ENCODE data around the gene MAP3K9.

Gene MAP3K9

DNA sequence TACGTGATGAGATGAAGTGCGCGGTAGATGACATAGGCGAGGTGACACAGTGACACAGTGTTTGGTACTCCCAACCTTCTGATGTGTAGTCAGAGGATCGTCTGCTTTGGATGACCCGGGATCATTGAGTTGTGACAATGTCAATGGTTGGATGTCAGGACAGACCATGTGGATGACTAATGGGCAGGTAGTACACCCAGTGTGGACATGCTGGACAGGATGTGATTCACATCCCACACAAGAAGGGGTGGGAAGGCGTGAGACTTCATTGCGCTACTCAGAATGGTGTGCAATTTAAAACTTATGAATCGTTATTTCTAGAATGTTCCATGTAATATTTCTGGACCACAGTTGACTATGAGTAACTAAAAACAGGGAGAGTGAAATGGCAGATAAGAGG lies 23.8 kb downstream of the MAP3K9 start:
- DNase-seq (ENCODE audit: low spot score) = no peak

DNA sequence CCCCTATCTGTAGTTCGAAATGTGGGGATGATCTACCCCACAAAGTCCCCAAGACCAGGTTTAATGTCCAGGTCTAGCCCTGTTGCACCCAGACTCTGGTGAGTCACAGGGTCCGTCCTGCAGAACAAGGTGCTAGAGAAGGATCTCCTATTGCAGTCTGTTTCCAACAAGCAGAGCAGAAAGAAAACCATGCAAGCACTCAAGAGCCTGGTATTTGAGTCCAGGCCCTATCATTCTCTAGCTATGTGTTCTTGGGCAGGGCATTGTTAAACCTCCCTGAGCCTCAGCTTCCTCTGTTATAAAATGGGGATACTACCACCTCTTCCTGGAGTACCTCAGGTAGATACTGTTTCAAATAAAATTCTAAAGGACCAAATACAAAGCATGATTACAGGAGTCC lies 24.4 kb downstream of the MAP3K9 start:
- no peak for DNase-seq (ENCODE audit: low spot score)

DNA sequence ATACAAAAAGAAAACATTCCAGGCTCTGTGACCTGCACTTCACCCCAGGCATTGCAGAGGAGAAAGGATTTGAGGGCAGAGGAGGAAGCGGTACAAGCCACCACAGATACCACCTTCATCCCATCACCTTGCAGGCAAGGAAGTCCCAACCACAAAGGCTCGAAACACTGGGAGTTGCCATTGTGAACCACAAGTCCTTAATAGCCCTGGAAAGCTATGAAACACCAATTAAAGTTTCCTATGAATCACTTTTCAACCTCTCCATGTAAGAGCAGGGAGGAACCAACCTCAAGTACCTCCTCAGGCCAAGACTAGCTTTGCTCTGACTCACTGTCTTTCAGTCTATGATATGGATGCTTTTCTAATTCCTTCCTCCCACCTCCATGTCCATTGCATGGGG lies 27.0 kb downstream of the MAP3K9 start:
- DNase-seq (ENCODE audit: low spot score) = no peak

DNA sequence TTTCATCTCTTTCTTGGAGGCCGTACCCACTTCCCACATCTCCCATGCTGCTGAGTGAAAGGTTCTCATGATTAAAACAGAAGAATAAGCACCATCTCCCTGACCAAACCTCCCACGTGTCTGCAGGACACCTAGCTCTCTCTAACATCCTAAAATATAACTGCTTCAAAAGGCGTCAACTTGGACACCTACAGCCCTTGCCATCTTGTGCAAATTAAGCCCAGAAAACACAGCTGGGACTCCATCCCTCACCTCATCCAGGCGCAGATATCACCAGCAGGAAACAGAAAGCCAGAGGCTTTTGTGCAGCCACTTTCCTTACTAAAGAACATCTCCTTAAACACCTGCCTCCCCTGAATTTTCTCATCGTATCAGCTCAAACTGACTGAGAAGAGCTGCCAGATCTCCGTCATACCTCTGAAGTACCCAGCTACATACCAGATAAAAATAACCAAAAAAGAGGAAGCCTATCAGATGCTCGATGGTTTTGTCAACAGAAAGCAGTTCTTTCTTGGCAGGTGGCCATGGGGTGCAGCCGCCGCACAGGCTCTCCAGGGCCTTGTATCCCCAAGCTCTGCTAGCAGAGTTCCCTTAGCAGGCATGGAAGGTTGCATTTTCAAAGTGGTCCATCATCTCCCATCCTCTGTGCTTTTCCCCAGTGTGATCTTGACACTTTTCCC lies 28.8 kb downstream of the MAP3K9 start:
- peak; percentile 74 for DNase-seq (ENCODE audit: low spot score)

DNA sequence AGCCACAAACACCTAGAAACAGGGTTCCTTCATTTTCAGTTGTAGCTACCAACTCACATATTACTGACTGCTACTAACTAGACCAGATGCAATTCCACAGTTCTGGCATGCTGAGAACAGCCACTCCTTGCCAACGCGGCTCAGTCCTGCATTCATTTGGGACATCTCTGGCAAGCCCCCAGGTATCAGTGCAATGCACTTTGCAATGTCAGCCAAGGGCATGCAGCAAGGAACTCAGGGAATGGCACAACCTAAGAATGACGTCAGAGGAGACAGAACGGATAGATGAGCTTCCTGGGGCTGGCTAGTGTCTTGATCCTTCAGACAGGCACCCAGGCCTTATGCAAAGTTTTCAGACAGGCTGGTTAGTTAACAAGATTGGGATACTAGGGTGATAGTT lies 29.6 kb downstream of the MAP3K9 start:
- DNase-seq (ENCODE audit: low spot score) = no peak

DNA sequence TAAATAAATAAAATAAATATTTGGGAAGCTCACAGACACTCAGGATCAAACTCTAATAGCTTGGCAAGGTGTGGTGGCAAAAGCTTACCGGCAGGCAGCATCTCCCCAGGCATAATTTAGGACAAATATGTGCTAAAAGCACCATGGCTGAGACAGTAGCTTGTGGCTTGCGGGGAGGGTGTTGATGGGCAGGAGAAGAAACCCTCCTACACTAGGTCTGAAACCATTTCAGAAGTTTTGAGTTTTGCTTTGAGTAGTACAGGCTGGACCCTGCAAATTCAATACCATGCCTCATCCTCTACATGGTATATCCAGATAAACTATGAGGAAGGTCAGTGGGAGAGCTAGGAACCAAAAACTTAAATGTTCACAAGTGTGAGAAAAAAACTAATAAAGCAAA lies 33.1 kb downstream of the MAP3K9 start:
- no peak for DNase-seq (ENCODE audit: low spot score)

DNA sequence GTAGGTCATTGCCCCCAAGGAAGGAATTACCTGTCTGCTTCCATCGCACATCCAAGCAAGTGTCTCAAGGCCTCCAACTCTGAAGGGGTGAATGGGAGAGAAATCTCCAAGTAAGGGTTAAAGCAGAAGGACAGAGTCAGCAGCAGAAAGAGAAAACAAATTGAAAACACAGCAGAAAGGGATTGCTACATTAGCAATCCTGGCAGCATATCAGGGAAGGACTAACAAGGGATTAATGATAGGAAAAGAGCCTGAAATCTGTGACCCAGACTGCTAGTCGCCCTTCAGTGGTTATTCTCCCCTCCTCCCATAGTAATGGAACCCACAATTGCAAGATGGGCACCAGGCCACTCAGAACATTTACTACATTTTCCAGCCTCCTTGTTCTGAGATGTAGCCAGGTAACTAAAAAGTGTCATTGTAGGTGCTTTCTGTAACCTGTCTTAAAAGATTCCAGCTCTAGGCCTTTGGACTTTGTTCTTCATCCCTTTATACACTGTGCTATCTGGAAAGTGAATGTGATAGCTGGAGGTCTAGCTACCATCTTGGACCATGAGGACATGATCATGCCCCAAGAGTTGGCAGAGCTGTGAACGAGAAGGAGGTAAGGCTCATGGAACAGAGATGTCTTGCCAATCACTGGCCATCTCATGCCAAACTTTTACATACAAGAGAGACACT lies 36.0 kb downstream of the MAP3K9 start:
- no peak for DNase-seq (ENCODE audit: low spot score)

DNA sequence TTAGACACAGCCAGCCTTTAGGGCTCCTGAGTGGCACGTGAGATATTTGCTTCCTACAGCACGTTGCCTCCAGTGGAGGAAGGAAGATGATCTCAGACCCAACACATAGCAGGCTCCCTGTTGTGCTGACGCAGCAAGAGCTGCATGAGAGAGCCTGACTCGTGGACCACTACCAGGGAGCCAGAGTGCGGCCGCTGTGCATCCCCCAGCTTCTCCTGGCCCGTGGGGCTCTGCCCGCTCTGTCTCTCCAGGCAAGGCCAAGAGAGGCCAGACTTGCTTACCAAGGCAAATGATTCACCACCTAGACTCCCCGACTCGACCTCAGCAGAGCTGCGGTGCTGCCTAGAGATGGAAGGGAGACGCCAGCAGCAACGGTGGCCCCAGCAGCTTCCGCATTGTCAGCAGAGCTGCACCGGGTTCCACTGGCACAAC lies 37.5 kb downstream of the MAP3K9 start:
- DNase-seq (ENCODE audit: low spot score) = no peak

DNA sequence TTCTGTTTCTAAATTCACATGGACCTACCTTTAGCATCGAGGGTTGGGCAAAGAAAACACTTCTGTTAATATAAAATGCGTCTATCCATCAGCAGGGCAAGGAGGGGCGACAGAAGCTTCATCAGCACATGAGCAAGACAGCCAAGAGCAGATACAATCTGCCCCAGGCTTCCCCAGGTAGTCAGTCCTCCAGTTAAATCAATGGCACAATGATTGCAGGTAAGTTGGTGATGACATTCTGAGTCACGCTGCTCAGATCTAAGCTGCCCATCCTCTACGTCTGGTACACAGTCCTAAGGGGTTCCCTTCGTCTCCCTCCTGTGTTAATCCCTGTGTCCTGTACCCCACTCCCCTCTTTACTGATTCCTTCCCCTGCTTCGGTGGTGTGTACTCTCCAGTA lies 38.8 kb downstream of the MAP3K9 start:
- no peak for DNase-seq (ENCODE audit: low spot score)

DNA sequence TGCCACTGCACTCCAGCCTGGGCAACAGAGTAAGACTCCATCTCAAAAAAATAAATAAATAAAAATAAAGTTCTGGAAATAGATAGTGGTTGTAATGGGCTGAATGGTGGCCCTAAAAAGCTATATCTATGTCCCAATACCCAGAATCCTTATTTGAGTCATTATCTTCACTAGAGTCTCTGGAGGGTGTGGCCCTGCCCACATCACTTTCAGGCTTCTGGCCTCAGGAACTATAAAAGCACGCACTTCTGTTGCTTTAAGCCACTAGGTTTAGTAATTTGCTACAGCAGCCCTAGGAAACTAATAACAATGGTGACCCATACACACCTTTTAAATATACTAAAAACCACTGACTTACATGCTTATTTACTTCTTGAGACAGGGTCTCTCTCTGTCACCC lies 49.9 kb downstream of the MAP3K9 start:
- no peak for DNase-seq (ENCODE audit: low spot score)

DNA sequence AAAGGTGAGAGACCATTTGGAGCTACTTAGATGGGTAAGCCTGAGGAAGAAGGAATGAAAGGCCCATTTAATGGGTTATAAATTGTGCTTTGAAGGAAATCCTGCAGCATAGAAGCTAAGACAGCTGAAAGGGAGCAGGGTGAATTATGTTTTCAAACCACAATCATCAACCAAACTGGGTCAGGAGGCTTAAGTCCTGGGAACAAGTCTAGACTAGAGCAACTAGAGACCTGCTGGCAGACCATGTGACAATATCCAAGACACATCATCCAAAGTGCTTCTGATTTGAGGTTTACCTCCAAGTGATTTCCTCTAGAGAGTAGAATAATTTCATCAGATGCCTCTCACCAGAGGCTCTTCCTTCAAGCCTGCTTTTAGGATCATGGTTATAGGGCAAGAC lies 53.7 kb downstream of the MAP3K9 start:
- DNase-seq (ENCODE audit: low spot score) = no peak

DNA sequence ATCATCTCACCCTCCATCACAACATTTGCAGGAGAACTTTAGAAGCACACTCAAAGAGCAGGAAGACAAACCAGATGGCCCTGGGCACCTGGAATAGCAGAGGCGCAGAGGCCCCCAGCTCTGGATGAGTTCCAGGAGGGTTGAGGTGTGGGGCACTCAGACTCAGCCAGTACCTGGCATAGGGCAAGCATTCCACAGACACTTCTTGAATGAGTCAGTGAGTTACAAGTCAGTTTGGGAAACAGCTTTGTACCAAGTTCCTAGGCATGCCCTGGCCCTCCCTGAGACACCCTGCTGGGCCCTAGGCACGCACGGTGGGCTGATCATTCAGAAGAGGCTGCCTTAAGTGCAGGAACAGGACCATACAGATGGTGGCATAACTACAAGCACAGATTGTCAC lies 54.3 kb downstream of the MAP3K9 start:
- DNase-seq (ENCODE audit: low spot score) = no peak

DNA sequence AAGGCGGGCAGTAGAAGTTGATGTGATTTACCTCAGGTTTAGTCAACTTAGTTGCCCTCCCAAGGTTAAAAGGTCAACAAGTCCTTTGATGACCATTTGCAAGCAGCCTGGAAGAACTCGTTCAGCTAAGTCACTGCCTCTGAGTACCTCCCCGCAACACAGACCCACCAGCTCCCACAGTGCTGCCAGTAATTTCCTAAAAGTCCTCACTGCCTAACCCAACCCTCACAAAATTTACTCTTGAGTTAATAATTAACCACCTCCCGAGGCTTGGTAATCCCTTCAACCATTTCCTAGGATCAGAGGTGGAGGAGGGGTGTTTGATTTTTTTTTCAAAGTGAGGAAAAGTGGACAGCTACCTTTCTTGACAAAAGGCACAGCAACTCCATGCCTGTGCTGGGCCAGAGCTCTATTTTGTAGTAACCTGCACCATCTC lies 55.8 kb downstream of the MAP3K9 start:
- no peak for DNase-seq (ENCODE audit: low spot score)

DNA sequence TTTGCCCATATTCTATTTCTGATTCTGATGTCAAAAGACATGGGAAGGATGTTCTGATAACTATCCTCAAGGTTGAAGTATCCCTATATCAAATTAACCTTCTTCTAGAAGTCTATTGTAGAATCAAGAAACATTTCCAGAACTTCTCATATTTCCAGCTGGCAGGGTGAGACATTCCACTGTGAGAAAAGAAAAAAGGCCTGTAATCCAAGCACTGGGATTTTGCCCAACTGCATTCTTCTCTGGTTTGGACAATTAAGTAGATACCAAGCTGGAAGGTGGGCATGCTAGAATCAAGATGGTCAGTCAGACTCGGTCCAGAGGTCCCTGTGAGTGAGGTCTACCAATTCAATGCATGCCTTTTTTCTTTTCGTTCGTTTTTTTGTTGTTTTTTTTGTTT lies 60.9 kb downstream of the MAP3K9 start:
- DNase-seq (ENCODE audit: low spot score) = no peak

DNA sequence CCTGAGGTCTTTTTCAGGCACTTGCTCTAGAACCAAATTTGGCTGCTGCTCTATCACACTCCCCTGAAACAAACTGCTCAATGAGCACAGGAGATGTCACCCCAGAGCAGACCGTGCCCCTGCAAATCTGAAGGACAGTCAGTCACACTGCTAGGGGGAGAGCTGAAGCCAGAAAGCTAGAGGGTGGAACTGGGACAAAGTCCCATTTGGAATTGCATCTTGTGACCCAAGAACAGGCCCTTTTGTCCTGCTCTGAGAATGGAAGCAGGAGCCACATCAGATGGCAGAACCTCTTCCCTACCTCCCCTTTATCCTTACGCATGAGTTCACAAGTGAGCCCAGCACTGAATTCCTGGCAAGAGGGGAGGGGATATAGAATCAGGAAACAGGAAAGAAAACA lies 64.7 kb downstream of the MAP3K9 start:
- DNase-seq (ENCODE audit: low spot score) = no peak

DNA sequence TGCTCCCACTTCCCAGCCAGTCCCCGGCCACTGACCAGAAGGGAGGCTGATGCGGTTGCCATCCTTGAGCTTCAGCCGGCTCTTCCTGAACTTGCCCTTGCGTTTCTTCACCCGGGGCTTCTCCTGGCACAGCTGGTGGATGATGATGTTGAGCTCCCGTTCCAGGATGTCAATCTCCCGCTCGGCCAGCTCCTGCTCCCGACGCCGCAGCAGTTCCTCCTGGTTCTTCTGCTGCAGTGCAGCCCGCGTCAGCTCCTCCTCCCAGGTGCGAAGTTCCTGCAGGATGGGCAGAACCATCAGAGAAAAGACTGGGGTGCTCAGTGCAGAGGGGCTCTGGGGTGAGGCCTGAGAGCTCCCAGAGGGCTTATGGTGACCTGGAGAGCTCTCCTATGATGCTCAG lies 67.0 kb downstream of the MAP3K9 start:
- no peak for DNase-seq (ENCODE audit: low spot score)

DNA sequence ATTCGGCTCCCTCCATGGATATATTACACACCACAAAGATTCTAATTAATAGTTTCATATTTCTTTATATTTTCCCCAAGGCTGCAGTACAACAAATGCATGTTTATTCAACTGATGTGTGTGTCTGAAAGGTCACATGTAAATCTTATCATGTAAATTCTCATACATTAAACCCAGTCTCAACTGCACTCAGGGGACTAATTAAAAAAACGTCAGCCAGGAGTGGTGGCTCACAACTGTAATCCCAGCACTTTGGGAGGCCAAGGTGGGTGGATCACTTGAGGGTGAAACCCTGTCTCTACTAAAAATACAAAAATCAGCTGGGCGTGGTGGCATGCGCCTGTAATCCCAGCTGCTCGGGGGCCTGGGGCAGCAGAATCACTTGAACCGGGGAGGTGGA lies 67.8 kb downstream of the MAP3K9 start:
- DNase-seq (ENCODE audit: low spot score) = no peak

DNA sequence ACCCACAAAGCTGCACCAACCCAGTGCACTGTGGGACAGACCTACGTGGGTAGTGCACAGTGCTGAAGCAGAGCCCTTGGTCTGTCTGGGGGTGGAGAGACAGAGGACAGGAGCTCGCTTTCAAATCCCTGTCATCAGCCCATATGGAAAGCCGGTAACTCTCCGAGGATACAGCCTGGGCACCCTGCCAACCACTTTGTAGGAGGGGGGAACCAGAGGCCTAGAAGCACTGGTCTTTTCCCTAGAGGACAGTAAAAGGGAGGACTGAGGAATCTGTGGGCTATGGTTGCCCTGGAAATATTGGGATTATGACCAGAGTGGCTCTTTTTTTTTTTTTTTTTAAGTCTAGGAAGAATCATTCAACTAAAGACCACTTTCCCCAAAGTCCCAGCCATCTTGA lies 74.3 kb downstream of the MAP3K9 start:
- no peak for DNase-seq (ENCODE audit: low spot score)

DNA sequence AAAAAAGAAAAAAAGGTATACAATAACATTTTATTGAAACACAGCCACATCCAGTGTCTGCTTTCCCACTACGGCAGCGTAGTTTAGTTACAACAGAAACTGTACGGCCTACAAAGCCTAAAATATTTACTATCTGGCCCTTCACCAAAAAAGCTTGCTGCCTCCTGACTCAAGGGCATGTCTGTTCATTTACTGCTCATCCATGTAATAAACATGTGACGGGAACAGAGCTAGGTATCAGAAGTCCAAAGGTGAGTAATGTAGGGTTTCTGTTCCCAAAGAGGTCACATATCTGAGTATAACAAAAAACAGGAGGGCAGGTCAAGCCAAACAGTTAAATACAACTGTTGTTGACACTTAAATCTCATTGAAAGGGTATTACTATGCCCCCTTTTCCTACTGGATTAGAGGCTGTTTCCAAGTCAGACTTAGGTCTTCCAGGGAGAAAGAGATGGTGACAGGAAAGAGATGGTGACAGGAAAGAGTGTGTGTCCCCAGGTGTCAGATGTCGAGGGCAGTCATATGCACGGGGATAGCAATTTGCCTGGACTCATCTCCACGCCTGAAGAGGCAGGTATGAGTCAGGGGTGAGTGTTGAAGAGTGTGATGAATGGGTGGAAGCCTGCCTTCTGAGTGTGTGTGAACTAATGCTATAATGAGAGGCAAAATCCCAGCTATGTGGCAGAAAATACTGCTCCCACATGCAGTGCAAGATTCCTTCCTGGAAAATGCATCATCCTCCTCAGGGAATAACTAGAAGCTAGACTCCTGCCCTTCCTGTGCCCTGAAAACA lies 77.7 kb downstream of the MAP3K9 start:
- no peak for DNase-seq (ENCODE audit: low spot score)

DNA sequence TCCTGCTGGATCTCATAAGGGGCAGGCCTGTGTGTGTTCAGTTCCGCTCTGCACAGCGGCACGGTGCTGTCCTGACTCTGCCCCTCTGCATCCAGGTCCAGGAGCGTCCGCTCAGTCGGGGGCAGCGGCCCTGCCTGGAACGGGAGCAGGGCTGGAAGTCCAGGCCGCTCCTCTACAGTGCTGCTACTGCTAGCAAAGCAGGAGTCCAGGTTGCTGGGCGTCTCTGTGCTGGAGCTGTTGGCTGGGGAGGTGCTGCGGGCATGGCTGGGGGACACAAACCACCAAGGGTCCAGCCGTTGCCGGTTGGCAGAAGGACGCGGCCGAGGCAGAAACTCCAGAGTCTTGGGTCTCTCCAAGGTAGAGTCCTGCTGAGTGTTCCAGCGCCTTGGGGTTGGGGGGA lies 78.9 kb downstream of the MAP3K9 start:
- DNase-seq (ENCODE audit: low spot score) = no peak

DNA sequence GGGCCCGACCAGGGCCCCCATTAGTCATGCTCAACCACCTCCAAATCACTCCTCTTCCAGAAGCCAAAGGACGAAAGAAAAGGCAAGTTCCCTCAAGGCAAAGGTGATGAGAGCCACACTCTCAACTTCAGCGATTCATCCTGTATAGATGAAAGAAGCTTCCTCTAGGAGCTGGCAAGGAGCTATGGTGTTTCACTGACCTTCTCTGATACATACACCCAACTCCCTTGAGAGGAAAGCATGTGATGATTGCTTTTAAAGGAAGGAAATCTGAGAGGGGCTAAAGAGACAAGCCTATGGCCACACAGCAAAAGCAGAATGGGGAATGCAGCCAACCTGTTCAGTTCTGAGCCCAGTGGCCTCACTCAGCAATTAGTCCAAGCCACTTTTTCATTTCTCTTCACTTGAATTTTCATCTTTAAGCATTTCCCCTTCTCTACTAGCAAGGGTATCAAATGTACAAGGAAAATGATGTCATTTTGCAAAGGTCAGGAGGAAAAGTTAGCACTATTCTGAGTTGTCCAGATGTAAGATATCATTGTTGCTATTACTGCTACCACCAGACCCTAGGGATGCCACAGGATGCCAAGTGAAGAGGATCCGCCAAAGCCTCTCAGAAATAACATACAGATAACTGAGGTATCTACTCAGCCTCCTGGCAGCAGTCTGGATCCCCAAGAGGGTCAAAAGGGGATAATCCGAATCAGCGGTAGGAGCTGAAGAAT lies 82.5 kb downstream of the MAP3K9 start:
- no peak for DNase-seq (ENCODE audit: low spot score)

DNA sequence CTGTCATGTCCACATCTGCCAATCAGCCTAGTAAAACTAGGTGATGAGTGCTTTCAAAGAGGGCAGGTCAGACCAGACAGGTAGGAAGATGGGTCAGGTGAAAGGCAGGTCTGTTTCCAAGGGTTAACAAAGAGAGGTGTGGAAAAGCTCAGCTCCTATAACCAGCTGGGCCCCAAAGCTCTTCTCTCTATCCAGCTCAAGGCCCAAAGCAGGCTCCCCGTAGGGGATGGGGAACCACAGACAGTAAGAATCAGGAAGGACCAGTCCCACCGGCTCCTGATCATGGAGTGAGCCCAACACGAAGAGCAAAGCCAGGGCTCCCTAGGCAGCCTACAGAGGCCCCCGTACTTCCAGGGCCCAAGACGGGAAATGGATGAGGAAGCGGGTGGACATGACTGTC lies 84.4 kb downstream of the MAP3K9 start:
- DNase-seq (ENCODE audit: low spot score) = no peak

DNA sequence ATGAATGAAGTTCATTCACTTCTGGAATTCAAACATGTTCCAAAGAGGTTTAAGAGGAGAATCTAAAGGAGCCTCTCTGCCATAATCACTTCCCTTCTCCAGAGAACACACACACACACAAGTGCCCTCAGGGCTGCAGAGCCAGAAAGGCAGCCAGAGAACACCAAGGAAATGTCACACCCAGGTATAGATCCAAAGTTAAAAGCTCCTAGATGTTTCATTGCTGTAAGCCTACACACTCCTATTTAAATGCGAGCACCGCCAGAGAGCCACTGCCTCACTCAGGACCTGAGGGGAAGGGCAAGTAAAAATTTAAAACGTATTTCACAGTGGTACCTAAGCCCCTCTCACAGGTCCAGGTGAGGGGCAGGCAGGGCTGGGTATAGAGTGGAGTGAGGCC lies 85.2 kb downstream of the MAP3K9 start:
- DNase-seq (ENCODE audit: low spot score) = no peak
